ENCODE data around the gene HNF4A. TPM values are rescaled to one million over a fixed set of nuclear protein-coding genes. Genes with fewer than 3 reads are reported as not detected.

Gene HNF4A
- total and polyA plus RNA-seq, 2 of the 4 experiments (the other 2 are of a cell fraction), result not detected

DNA sequence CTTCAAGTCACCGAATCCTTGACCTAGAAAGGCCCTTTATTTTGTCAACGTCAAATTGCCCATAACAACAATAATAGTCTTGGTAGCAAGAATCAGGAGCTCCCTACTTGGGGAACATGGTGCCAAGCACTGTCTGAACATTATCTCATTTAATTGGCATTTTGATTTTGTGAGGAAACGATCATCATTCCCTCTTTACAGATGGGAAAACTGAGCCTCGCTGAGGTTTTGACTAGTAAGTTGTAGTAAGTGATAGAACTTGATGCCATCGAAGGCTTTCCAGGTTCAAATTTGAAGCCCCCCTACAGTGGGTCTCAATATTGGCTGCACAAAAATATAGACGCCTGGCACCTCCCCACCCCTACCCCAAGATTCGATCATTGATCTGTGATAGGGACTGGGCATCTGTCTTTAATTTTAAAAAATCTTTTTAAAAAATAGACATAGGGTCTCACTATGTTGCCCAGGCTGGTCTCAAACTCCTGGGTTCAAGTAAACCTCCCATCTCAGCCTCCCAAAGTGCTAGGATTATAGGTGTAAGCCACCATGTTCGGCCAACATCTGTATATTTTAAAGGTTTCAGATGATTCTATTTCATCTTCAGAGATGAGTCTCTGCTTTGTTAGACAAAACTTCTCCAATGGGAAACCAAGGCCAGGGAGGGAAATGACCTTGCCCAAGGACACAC, 36.7 kb downstream of the HNF4A start:
- Histone ChIP-seq H2AK5ac (ENCODE audit: low read depth, low read length) (no peak overlapping the region), H2BK5ac (ENCODE audit: low read depth, low read length, poor library complexity, severe bottlenecking) (no peak overlapping the region), H2BK15ac (ENCODE audit: low read depth, low read length) (no peak overlapping the region), H3K27me3 (ENCODE audit: control insufficient read depth, insufficient read depth, low read length) (peaks cover 50% of the 10 kb centered on the region), H3K14ac (replicated peaks; ENCODE audit: low read depth, low read length) (no peak overlapping the region), H4K20me1 (ENCODE audit: insufficient read depth, low read length) (no peaks in the 10 kb centered on the region; the same call in 1 of the 2 replicates), H3K9me3 (ENCODE audit: control insufficient read depth, insufficient read depth, low read length) (no peaks in the 10 kb centered on the region), H2AFZ (replicated peaks; ENCODE audit: low read length, poor library complexity) (no peak overlapping the region), H4K91ac (ENCODE audit: insufficient read depth, low read depth, low read length) (no peak overlapping the region), H4K8ac (ENCODE audit: low read depth in 2 of 2, low read length in 2 of 2) (no peak overlapping the region), H3K9me1 (ENCODE audit: insufficient read depth, low read length) (no peaks in the 10 kb centered on the region), H3K18ac (ENCODE audit: low read depth, low read length) (no peak overlapping the region), H3K56ac (ENCODE audit: extremely low read depth, insufficient read depth, low read length) (no peak overlapping the region), H3K36me3 (ENCODE audit: control insufficient read depth, insufficient read depth, low read length) (no peaks in the 10 kb centered on the region), H3K4me1 (ENCODE audit: control insufficient read depth, insufficient read depth, low read length) (no peaks in the 10 kb centered on the region), H4K5ac (ENCODE audit: low read depth, low read length) (no peak overlapping the region), H3K23ac (ENCODE audit: low read depth, low read length) (no peak overlapping the region), H3K9ac (ENCODE audit: low read depth, low read length) (no peak overlapping the region), H3K4ac (ENCODE audit: low read depth, low read length) (no peak overlapping the region), H3K4me2 (ENCODE audit: low read depth, low read length) (no peak overlapping the region), H3K4me3 (ENCODE audit: insufficient read depth, low read depth, low read length) (no peak overlapping the region), H2BK20ac (ENCODE audit: low read depth, low read length) (no peak overlapping the region), H3K27ac (ENCODE audit: insufficient read depth, low read length) (no peak overlapping the region), H2AK9ac (replicated peaks; ENCODE audit: low read depth, low read length, poor library complexity) (no peak overlapping the region), H3K79me1 (ENCODE audit: low read depth in 1 of 2, low read length in 2 of 2) (no peaks in the 10 kb centered on the region), H2BK120ac (ENCODE audit: low read depth, low read length) (no peak overlapping the region)
- ChIA-PET CTCF (no interaction called here), POLR2A (ENCODE audit: unreplicated experiment) (no interaction called here)
- no TSS peak for BruUV-seq (replicated peaks)
- no peak for ATAC-seq (ENCODE audit: low read depth)
- TF ChIP-seq RAD21 (IDR thresholded peaks at IDR 0.05; ENCODE audit: low read length), result no peak
- TF ChIP-seq MAZ (IDR thresholded peaks at IDR 0.05; ENCODE audit: borderline replicate concordance, low read depth, low read length), result no peak
- no peak for TF ChIP-seq FOS (IDR thresholded peaks at IDR 0.05; ENCODE audit: low read depth, low read length)
- TF ChIP-seq, protein P1, sequence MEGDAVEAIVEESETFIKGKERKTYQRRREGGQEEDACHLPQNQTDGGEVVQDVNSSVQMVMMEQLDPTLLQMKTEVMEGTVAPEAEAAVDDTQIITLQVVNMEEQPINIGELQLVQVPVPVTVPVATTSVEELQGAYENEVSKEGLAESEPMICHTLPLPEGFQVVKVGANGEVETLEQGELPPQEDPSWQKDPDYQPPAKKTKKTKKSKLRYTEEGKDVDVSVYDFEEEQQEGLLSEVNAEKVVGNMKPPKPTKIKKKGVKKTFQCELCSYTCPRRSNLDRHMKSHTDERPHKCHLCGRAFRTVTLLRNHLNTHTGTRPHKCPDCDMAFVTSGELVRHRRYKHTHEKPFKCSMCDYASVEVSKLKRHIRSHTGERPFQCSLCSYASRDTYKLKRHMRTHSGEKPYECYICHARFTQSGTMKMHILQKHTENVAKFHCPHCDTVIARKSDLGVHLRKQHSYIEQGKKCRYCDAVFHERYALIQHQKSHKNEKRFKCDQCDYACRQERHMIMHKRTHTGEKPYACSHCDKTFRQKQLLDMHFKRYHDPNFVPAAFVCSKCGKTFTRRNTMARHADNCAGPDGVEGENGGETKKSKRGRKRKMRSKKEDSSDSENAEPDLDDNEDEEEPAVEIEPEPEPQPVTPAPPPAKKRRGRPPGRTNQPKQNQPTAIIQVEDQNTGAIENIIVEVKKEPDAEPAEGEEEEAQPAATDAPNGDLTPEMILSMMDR (conservative IDR thresholded peaks at IDR 0.05; ENCODE audit: low read depth, low read length), result no peak
- no peak for TF ChIP-seq MAFK (IDR thresholded peaks at IDR 0.05; ENCODE audit: low read depth, low read length)
- TF ChIP-seq POLR2A (IDR thresholded peaks at IDR 0.05; ENCODE audit: low read depth, low read length), result no peak
- no peak for TF ChIP-seq SMC3 (IDR thresholded peaks at IDR 0.05; ENCODE audit: low read depth, low read length)
- TF ChIP-seq CHD1 (IDR thresholded peaks at IDR 0.05; ENCODE audit: low read depth, low read length), result no peak
- no peak for TF ChIP-seq MXI1 (IDR thresholded peaks at IDR 0.05; ENCODE audit: borderline replicate concordance, low read depth, low read length)
- TF ChIP-seq CEBPB (IDR thresholded peaks at IDR 0.05; ENCODE audit: low read depth, low read length), result no peak
- TF ChIP-seq, protein P2, sequence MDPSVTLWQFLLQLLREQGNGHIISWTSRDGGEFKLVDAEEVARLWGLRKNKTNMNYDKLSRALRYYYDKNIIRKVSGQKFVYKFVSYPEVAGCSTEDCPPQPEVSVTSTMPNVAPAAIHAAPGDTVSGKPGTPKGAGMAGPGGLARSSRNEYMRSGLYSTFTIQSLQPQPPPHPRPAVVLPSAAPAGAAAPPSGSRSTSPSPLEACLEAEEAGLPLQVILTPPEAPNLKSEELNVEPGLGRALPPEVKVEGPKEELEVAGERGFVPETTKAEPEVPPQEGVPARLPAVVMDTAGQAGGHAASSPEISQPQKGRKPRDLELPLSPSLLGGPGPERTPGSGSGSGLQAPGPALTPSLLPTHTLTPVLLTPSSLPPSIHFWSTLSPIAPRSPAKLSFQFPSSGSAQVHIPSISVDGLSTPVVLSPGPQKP (IDR thresholded peaks at IDR 0.05; ENCODE audit: borderline replicate concordance, low read depth, low read length), result no peak
- no peak for TF ChIP-seq BHLHE40 (IDR thresholded peaks at IDR 0.05; ENCODE audit: low read depth, low read length)
- TF ChIP-seq, protein P3, sequence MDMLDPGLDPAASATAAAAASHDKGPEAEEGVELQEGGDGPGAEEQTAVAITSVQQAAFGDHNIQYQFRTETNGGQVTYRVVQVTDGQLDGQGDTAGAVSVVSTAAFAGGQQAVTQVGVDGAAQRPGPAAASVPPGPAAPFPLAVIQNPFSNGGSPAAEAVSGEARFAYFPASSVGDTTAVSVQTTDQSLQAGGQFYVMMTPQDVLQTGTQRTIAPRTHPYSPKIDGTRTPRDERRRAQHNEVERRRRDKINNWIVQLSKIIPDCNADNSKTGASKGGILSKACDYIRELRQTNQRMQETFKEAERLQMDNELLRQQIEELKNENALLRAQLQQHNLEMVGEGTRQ (IDR thresholded peaks at IDR 0.05; ENCODE audit: low read depth, low read length), result no peak
- TF ChIP-seq NFE2L2 (IDR thresholded peaks at IDR 0.05; ENCODE audit: low read depth, low read length), result no peak
- no peak for TF ChIP-seq RCOR1 (IDR thresholded peaks at IDR 0.05; ENCODE audit: insufficient replicate concordance, low read length)
- TF ChIP-seq RFX5 (IDR thresholded peaks at IDR 0.05; ENCODE audit: low read depth, low read length), result no peak
- intact Hi-C loops (cut with micrococcal nuclease) (no loop called here), in situ Hi-C loops (cut with MboI; ENCODE audit: low sequenced_read_pairs) (loop anchor here (25.0 kb wide), 1 partner anchor 470 kb away; no protein-coding TSS in a partner anchor), dilution Hi-C loops (cut with HindIII; ENCODE audit: low sequenced_read_pairs, unreplicated experiment) (loop anchor here (10.0 kb wide), 1 partner anchor 73 kb away; no protein-coding TSS in a partner anchor)
- no CpG with 5 or more reads among the region's 8 CpGs for WGBS, 2 experiments (ENCODE audit: extremely low coverage in 2 of 2, insufficient read length in 1 of 2)
- no peak for DNase-seq
